NCI-H460 (cell line): Measurements from ENCODE around the gene RBBP8NL. TPM values are rescaled to one million over a fixed set of nuclear protein-coding genes. Genes with fewer than 3 reads are reported as not detected.

Experiments used
- DNase-seq: peaks from one replicate; pipeline ENCODE4 v3.0.0-alpha.2; 2016; ENCODE audit warnings: low read depth; ENCODE audit errors: extremely low read depth
- total RNA-seq: library from RNA; depleted of rRNA; stranded (reverse); fragments of >200 nt; shearing (Covaris generic); gene quantifications from 2 replicates; pipeline ENCODE4 v1.2.3, GENCODE V29; 2014

Gene RBBP8NL
- total RNA-seq, 1 experiment from 2014 or later: not detected

GRCh38 chr20:62410746-62411478 lies 16.4 kb downstream of the RBBP8NL start:
- no peak for DNase-seq

DNA sequence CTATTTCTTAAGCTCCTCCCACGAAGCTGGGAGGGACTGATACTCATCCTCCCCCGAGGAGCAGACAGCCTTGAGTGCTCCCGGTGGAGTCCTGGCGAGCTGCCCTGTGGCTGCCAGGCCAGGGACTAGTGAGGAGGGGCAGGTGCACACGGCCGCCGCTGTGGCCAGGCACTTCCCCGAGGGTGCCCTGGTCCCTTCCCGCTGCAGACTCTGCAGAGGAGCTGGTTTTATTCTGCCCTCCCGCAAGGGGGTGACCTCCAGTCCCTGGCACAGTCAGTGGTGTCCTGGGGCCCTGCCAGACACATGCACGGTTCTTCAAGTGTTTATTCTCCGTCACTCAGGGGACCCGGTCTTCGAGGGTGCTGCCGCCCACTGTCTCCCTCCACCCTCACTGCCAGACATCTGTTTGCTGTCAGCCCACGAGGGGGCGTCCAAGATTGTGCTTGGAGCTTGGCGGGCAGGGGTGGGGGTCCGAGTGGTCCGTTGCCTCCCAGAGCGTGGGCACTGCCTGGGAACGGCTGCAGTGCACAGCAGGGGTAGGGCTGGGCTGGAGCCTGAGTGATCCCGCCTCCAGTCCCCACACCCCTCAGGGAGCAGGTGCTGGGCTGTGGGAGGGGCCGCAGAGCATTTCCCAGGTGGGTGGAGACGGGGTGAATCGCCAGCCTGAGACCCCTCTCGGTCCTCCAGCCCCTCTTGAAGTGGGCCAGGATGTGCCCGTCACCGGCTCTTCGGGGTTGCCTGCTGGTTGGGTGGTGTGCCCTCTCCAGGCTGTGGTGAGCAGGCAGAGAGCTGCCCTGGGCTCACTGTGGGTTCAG lies 17.2 kb downstream of the RBBP8NL start:
- peak; percentile 26 for DNase-seq

DNA sequence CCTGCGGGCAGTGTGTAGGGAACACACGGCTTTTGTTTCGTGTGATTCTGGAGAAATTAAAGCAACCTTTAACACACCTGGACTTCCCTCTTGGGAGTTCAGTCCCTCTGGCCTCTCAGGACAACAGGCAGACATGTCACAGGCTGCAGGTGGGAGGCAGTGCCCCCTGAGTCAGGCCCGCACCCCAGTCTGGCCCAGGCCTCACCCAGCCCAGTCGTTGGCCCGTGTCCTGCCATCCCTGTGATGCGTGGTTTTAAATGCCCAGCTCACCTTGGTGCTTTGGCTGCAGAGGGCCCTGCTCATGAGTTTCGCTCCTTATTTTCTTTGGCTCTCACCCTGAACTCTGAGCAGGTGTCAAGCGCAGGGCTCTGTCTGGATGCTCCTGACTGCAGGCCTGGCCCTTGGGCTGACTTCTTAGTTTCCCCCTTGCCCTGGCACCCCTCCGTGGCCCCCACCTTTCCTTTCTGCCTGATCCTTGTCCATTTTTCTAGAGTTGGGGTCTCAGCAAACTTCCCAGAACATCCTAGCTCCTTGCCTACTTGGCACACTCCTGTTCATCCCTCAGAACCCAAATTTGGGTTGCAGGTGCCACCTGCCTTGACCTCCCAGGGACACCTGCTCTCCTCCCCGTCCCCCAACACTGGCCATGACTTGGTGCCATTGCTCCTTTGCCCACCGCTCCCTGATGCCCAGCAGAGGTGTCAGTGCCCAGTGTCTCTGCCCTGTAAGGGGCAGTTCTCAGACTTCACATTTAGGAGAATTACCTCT lies 18.1 kb downstream of the RBBP8NL start:
- DNase-seq: no peak

- DNase-seq: no peak
Observed at GRCh38 chr20:62408640-62409039, 18.7 kb downstream of the RBBP8NL start.

- no peak for DNase-seq
Observed at GRCh38 chr20:62408055-62408454, 19.3 kb downstream of the RBBP8NL start.

- peak; percentile 93 for DNase-seq
Observed at GRCh38 chr20:62407221-62407992, 19.9 kb downstream of the RBBP8NL start, which contains the start of gene CABLES2. Gene CABLES2 (minus strand): TSS chr20:62407285. CDS start chr20:62407276, 9 bp downstream.

DNA sequence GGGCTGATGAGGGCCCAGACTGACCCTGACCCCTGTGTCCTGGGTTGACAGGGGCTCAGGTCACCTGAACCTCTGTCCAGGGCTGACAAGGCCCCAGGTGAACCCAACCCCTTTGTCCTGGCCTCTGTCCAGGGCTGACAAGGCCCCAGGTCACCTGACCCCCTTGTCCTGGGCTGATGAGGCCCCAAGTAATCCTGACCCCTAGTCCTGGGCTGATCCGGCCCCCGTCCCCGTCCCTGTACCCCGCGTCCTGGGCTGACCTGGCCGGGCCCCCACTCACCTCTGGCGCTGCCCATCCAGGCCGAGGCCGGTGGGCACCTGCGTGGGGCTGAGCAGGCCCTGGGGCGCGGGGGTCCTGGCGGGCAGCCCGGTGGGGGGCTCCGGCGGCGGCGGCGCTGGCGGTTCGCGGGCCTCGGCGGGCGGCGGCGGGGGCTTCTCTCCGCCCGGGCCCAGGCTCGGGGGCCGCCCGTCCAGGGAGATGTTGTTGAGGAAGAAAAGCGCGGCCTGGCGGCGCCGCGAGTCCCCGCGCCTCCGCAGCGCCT lies 20.6 kb downstream of the RBBP8NL start:
- DNase-seq: no peak

DNA sequence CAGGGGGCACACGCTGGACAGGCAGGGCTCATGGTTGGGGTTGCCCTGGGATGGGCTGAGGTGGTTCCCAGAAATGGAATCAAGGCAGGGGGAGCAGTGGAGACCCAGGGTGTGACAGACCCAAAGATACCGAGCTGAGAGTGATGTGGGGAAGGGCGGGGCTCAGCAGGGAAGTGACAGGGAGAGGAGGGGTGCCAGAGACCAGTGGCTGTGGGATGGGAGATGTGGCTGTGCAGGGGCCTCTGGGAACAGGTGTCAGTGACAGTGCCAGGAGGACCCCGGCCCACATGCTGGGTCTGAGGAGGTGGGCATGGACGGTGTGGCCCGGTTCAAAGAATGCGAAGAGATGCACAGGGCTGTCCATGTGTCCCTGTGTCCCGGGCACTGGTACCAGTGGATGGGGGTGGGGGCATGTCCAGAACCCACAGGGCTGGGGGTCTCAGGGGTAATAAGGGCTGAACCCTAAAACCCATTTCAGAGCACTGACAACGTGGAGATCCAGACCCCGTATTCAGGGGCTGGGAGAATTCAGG lies 21.3 kb downstream of the RBBP8NL start:
- DNase-seq: no peak

DNA sequence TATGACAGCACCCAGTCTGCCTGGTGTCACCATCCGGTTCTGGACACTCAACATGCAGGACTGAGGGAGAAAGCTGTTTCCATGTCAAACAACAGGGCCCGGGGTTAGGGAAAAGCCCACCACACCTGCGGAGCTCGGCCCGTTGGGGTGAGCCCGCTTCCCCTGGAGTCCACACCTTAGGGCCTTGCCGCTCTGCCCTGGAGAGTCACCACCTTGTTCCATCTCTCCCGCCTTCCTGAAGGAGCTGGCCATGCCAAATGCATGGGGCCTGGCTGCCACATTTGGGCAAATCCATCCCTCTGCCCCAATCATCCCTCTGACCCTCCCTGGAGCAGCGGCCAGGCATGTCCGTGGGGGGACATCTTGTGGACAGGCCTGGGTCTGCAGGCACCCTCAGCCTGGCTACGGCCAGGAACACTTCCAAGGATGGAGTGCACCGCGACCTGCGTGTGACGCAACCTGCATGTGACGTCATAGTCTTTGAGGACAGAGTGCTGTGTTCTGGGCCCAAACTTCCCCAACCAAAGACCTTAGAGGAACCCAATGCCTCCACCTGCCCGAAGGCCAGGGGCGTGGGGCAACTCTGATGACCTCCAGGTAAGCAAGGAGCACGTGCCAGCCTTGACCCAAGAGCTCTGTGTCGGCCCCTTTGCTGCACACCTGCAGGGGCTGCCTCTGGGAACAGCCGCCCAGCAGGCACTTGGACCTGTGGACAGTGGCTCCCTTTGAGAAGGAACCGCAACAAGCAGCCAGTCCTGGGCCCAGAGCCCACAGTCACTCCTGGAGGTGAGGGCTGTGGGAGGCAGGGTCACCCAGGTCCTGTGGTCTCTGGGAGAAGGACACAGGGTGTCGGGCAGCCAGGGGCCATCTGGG lies 22.0 kb downstream of the RBBP8NL start:
- DNase-seq: peak; percentile 35

DNA sequence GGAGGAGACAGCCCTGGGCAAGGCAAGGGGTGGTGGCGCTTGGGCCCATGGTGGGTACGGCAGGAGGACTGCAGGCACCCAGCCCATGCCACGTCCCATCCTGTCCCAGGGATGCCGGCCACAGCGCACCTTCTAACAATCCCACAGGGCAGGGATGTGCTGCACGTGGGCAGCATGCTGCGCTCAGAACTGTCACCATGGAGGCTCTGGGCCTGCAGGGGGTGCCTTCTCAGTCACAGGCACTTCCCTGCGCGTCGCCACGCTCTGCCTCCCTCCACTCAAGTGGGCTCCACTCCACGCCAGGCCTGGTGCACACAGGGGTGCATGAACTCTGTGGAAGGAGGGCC lies 22.6 kb downstream of the RBBP8NL start:
- DNase-seq: no peak

DNA sequence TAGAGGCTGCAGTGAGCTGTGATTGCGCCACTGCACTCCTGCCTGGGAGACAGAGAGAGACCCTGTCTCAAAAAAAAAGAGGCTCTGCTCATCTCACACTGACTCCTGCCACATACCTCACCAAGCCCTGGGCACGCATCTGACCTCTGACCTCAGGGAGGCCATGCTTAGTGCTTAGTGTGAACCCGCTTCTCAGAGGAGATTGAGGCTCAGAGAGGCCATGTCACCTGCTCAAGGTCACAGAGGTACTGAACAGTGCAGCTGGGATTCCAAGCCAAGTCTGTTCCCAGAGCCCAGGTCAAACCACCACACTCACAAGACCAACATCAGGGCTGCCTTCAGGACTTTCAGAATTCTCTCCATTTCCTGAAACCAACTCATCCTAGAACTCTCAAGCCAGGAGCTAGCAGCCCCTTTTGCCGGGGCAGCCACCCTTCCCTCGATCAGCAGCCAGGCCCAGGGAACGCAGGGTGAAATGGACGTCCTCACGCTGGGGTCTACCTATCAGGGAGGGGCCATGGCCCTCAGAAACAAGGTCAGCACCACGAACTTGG lies 23.1 kb downstream of the RBBP8NL start:
- DNase-seq: no peak

GRCh38 chr20:62403331-62403730 lies 24.0 kb downstream of the RBBP8NL start:
- no peak for DNase-seq

DNA sequence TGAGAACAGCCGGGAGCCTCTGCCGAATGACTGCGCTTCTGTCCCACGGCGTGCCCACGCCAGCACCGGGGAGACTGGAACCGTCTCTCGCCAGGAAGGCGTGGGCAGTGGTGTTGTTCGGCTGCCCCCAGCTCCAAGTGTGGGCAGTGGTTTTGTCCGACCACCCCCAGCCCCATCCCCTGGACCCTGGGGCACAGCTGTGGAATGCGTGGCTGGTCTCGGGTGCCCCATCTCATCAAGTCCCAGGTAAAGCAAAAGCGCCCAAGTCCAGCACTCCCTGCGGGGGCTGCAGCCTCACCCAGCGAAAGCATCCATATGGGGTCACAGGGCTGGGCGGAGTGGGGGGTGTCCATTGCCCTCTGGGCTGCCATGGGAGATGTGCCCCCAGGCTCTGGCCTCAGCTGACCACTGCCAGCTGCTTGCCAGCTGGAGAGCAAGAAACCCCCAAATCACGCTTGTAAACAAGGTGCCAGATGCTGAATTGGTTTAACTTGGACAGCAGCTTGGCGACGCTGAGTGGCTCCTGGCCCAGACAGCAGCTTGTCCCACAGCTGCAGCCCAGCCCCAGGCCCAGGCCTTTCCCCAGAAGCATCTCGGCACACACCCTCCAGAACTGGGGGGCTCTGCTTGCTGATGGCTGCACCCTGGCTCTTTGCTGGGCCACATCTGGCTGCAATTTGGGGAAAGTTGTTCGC lies 24.7 kb downstream of the RBBP8NL start:
- DNase-seq: no peak

GRCh38 chr20:62401331-62401779 lies 26.0 kb downstream of the RBBP8NL start:
- DNase-seq: no peak

- no peak for DNase-seq
Observed at GRCh38 chr20:62400541-62400940, 26.8 kb downstream of the RBBP8NL start.

DNA sequence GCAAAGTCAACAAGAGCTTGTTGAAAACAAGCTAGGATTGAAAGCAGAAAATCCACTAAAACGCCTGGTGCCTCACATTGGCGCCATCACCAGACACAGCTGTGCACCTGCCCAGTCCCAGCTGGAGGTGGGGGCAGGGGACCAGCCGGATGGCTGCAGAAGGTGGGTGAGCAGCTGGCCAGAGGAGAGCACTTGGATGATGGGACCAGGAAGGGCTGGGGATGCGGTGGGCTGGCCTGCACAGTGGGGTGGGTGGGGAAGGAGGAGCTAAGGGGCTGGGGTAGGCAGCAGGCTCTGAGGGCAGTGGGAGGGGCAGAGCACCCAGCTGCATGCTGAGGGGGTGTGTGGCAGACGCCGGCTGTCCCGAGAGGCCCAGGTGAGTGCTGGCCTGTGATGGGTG lies 27.3 kb downstream of the RBBP8NL start:
- no peak for DNase-seq

DNA sequence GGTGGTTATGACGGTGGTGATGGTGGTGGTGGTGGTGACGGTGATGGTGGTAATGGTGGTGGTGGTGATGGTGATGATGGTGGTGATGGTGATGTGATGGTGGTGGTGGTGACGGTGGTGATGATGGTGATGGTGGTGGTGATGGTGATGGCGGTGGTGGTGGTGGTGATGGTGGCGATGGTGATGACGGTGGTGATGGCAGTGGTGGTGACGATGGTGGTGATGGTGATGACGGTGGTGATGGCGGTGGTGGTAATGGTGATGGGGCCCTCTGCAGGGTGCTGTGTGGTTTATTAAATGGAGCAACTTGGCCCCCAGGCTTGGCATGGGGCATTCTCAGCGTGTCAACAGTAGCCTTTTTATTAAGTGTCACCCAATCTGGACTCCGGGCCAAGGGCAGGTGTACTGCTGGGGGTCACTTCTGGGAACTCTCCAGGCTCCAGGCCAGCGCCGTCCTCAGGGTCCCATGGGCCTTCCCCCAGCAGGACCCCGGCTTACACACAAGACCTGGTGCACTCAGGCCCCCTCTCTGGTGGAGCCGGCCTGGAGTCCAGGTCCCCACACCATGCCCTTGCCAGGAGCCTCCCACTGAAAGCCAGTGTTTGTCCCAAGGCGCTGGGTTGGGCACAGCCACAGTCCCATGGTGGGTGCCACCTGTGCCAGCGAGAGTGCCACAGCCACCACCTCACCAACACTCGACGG lies 29.1 kb downstream of the RBBP8NL start:
- no peak for DNase-seq
